Activated B cell treated with CpG ODN at 0.5 μM for 24 hours (primary cell): ENCODE data around the gene SOCS3. TPM values are rescaled to one million over a fixed set of nuclear protein-coding genes. Genes with fewer than 3 reads are reported as not detected.

Experiments used
- ATAC-seq: fragments of 200-7000 bp; cut with Tn5 transposase; one replicate; pipeline ENCODE4 v1.10.0; 2021; ENCODE audit warnings: low read depth, mild to moderate bottlenecking, moderate library complexity
- CTCF ChIA-PET: fragments of 350-600 bp; sonication (Branson Sonifier 250); formaldehyde crosslinking; loops from one replicate; lab custom pipeline; 2021; ENCODE audit warnings: antibody characterized with exemption; lab: Charles Lee
- POLR2A ChIA-PET: fragments of 350-600 bp; sonication (Branson Sonifier 250); formaldehyde crosslinking; loops from one replicate; lab custom pipeline; 2021; ENCODE audit warnings: antibody characterized with exemption; lab: Charles Lee
- DNase-seq: peaks from one replicate; pipeline ENCODE4 v3.0.0; 2022
- H3K27ac Mint-ChIP-seq: one replicate; pipeline ENCODE4 v1.8.0; 2020; ENCODE audit warnings: mixed read lengths
- H3K27me3 Mint-ChIP-seq: one replicate; pipeline ENCODE4 v1.8.0; 2021; ENCODE audit warnings: mixed read lengths
- H3K36me3 Mint-ChIP-seq: one replicate; pipeline ENCODE4 v1.8.0; 2021; ENCODE audit warnings: low read depth, mixed read lengths
- H3K4me1 Mint-ChIP-seq: one replicate; pipeline ENCODE4 v1.8.0; 2021; ENCODE audit warnings: mixed read lengths
- H3K4me3 Mint-ChIP-seq: one replicate; pipeline ENCODE4 v1.8.0; 2020; ENCODE audit warnings: mild to moderate bottlenecking, mixed read lengths
- H3K9me3 Mint-ChIP-seq: one replicate; pipeline ENCODE4 v1.8.0; 2020; ENCODE audit warnings: mixed read lengths
- CTCF ChIP-seq: fragments of 200-600 bp; IDR thresholded peaks from one replicate; pipeline ENCODE4 v1.8.0; 2022; ENCODE audit warnings: antibody characterized with exemption, mild to moderate bottlenecking
- intact Hi-C: fragments of 100-400 bp; cut with micrococcal nuclease; formaldehyde crosslinking; loops from one replicate; pipeline ENCODE4 v1.15.1; 2024
- total RNA-seq: library from RNA; stranded (reverse); gene quantifications from 2 replicates; pipeline ENCODE4 v1.2.3, GENCODE V29; 2022

SOCS3 gene
- total RNA-seq, 1 donor from 2014 or later: 79.9 TPM

GRCh38 chr17:78375401-78376151, 15.7 kb upstream of the SOCS3 start:
- H3K27me3 Mint-ChIP-seq: no peaks in the 10 kb centered on the region
- intact Hi-C loops: no loop called here
- DNase-seq (no peak), ATAC-seq (no peak)
- H3K9me3 Mint-ChIP-seq: no peaks in the 10 kb centered on the region
- H3K27ac Mint-ChIP-seq: no peak overlapping the region
- ChIA-PET CTCF (no interaction called here), POLR2A (no interaction called here)
- H3K4me1 Mint-ChIP-seq: peaks cover 19% of the 10 kb centered on the region
- H3K4me3 Mint-ChIP-seq: no peak overlapping the region
- peaks cover 6% of the 10 kb centered on the region for H3K36me3 Mint-ChIP-seq
- no peak for TF ChIP-seq CTCF

- Mint-ChIP-seq H3K4me1 (peaks cover 13% of the 10 kb centered on the region), H3K27ac (no peak overlapping the region)
- TF ChIP-seq CTCF: no peak
These were observed 14.9 kb upstream of the SOCS3 start for GRCh38 chr17:78374631-78375274.

GRCh38 chr17:78374189-78374588, 14.3 kb upstream of the SOCS3 start:
- DNase-seq (no peak), ATAC-seq (no peak)
- no peaks in the 10 kb centered on the region for H3K9me3 Mint-ChIP-seq
- H3K27ac Mint-ChIP-seq: no peak overlapping the region
- POLR2A ChIA-PET: no interaction called here
- CTCF ChIA-PET: interaction anchor here (1.3 kb wide), 1 partner anchor 13 kb away, joined by 3 read pairs; no protein-coding TSS in a partner anchor
- H3K4me1 Mint-ChIP-seq: peaks cover 8% of the 10 kb centered on the region
- no peak overlapping the region for H3K4me3 Mint-ChIP-seq
- H3K27me3 Mint-ChIP-seq: no peaks in the 10 kb centered on the region
- intact Hi-C loops: no loop called here
- TF ChIP-seq CTCF: no peak
- no peaks in the 10 kb centered on the region for H3K36me3 Mint-ChIP-seq

More at GRCh38 chr17:78374631-78375274, 14.9 kb upstream of the SOCS3 start:
- H3K36me3 Mint-ChIP-seq: no peaks in the 10 kb centered on the region
- CTCF ChIA-PET: no interaction called here
- no peaks in the 10 kb centered on the region for H3K27me3 Mint-ChIP-seq
- ATAC-seq (no peak), DNase-seq (no peak)
- intact Hi-C loops: no loop called here
- no peaks in the 10 kb centered on the region for H3K9me3 Mint-ChIP-seq
- H3K4me3 Mint-ChIP-seq: no peak overlapping the region
- POLR2A ChIA-PET: interaction anchor here (0.6 kb wide), 1 partner anchor 268 kb away, joined by 3 read pairs; no protein-coding TSS in a partner anchor

GRCh38 chr17:78372841-78373240, 13.0 kb upstream of the SOCS3 start:
- ChIA-PET CTCF (no interaction called here), POLR2A (no interaction called here)
- ATAC-seq (no peak), DNase-seq (no peak)
- Mint-ChIP-seq H3K4me3 (no peak overlapping the region), H3K36me3 (no peaks in the 10 kb centered on the region), H3K27me3 (no peaks in the 10 kb centered on the region), H3K9me3 (no peaks in the 10 kb centered on the region), H3K27ac (no peak overlapping the region), H3K4me1 (peaks cover 4% of the 10 kb centered on the region)
- intact Hi-C loops: no loop called here
- TF ChIP-seq CTCF: no peak

- H3K36me3 Mint-ChIP-seq: no peaks in the 10 kb centered on the region
- no peak overlapping the region for H3K27ac Mint-ChIP-seq
- DNase-seq (no peak), ATAC-seq (no peak)
- intact Hi-C loops: no loop called here
- ChIA-PET CTCF (no interaction called here), POLR2A (interaction anchor here (0.6 to 1.1 kb wide), 2 partner anchors 59 to 94 kb away, joined by 5 to 6 read pairs; no protein-coding TSS in a partner anchor)
- H3K9me3 Mint-ChIP-seq: no peaks in the 10 kb centered on the region
- no peak overlapping the region for H3K4me3 Mint-ChIP-seq
- H3K27me3 Mint-ChIP-seq: peaks cover 5% of the 10 kb centered on the region
- H3K4me1 Mint-ChIP-seq: peaks cover 2% of the 10 kb centered on the region
- TF ChIP-seq CTCF: no peak
These were observed 11.2 kb upstream of the SOCS3 start for GRCh38 chr17:78371056-78371455.
